ENCODE data around the gene WTIP. TPM values are rescaled to one million over a fixed set of nuclear protein-coding genes. Genes with fewer than 3 reads are reported as not detected.
"Not testable (repeated sequence)": the region's sequence is repeated elsewhere in the genome, so short reads cannot be mapped to it uniquely, and the experiment has no call there.

Gene WTIP
- polyA plus RNA-seq, 3 donors = 30.2 to 45.3 (median 30.6) TPM

GRCh38 chr19:34471906-34472700, 9.5 kb upstream of the WTIP start:
- DNase-seq (ENCODE audit: extremely low read depth in 1 of 11, low read depth in 9 of 11, low spot score in 4 of 11) = no peak

GRCh38 chr19:34474233-34474989, 7.1 kb upstream of the WTIP start:
- no peak for DNase-seq (ENCODE audit: extremely low read depth in 1 of 11, low read depth in 9 of 11, low spot score in 4 of 11)

- no peak for DNase-seq (ENCODE audit: extremely low read depth in 1 of 11, low read depth in 9 of 11, low spot score in 4 of 11)
These were observed 6.3 kb upstream of the WTIP start for GRCh38 chr19:34475026-34475974.

GRCh38 chr19:34475975-34476594, 5.5 kb upstream of the WTIP start:
- no peak for DNase-seq (ENCODE audit: extremely low read depth in 1 of 11, low read depth in 9 of 11, low spot score in 4 of 11)

- not testable (repeated sequence) for DNase-seq (ENCODE audit: extremely low read depth in 1 of 11, low read depth in 9 of 11, low spot score in 4 of 11)
These were observed 3.1 kb upstream of the WTIP start for GRCh38 chr19:34478496-34478895.

GRCh38 chr19:34479396-34479795, 2.2 kb upstream of the WTIP start:
- no peak for DNase-seq (ENCODE audit: extremely low read depth in 1 of 11, low read depth in 9 of 11, low spot score in 4 of 11)

- DNase-seq (ENCODE audit: extremely low read depth in 1 of 11, low read depth in 9 of 11, low spot score in 4 of 11) = no peak
These were observed 1.1 kb upstream of the WTIP start for GRCh38 chr19:34480491-34480890.

GRCh38 chr19:34481861-34482379, 362 bp downstream of the WTIP start:
- peak in 2 of 11 donors; percentile 15 to 29 for DNase-seq (ENCODE audit: extremely low read depth in 1 of 11, low read depth in 9 of 11, low spot score in 4 of 11)

GRCh38 chr19:34482380-34483250, 1.1 kb downstream of the WTIP start:
- peak in 4 of 11 donors; percentile 20 to 42 (median 26) for DNase-seq (ENCODE audit: extremely low read depth in 1 of 11, low read depth in 9 of 11, low spot score in 4 of 11)

- no peak for DNase-seq (ENCODE audit: extremely low read depth in 1 of 11, low read depth in 9 of 11, low spot score in 4 of 11)
These were observed 2.8 kb downstream of the WTIP start for GRCh38 chr19:34484328-34484727.

- DNase-seq (ENCODE audit: extremely low read depth in 1 of 11, low read depth in 9 of 11, low spot score in 4 of 11) = no peak
These were observed 4.3 kb downstream of the WTIP start for GRCh38 chr19:34485831-34486230.

- DNase-seq (ENCODE audit: extremely low read depth in 1 of 11, low read depth in 9 of 11, low spot score in 4 of 11) = no peak
These were observed 6.1 kb downstream of the WTIP start for GRCh38 chr19:34487651-34488051.

GRCh38 chr19:34489175-34489574, 7.6 kb downstream of the WTIP start:
- no peak for DNase-seq (ENCODE audit: extremely low read depth in 1 of 11, low read depth in 9 of 11, low spot score in 4 of 11)

GRCh38 chr19:34490141-34490766, 8.7 kb downstream of the WTIP start:
- DNase-seq (ENCODE audit: extremely low read depth in 1 of 11, low read depth in 9 of 11, low spot score in 4 of 11) = no peak

- DNase-seq (ENCODE audit: extremely low read depth in 1 of 11, low read depth in 9 of 11, low spot score in 4 of 11) = no peak
These were observed 11.6 kb downstream of the WTIP start for GRCh38 chr19:34493038-34493648.

GRCh38 chr19:34493649-34494044, 12.1 kb downstream of the WTIP start:
- no peak for DNase-seq (ENCODE audit: extremely low read depth in 1 of 11, low read depth in 9 of 11, low spot score in 4 of 11)

- no peak for DNase-seq (ENCODE audit: extremely low read depth in 1 of 11, low read depth in 9 of 11, low spot score in 4 of 11)
These were observed 13.0 kb downstream of the WTIP start for GRCh38 chr19:34494601-34495000.
